ENCODE data around the gene TRPT1. TPM values are rescaled to one million over a fixed set of nuclear protein-coding genes. Genes with fewer than 3 reads are reported as not detected.

The TRPT1 gene
- total RNA-seq, 2 experiments from 2014 or later, result 28.7 to 30.5 TPM

GRCh38 chr11:64227405-64227956 is 1.5 kb upstream of the TRPT1 start:
- POLR2A ChIA-PET, result interaction anchor here (0.5 to 4.6 kb wide), 4 partner anchors 19 to 594 kb away, joined by 3 to 70 read pairs (median 8); partner anchors contain the start of gene FERMT3
- CTCF ChIA-PET, result interaction anchor here (0.6 to 5.3 kb wide), 6 partner anchors 8 to 526 kb away, joined by 3 to 41 read pairs (median 3); partner anchors contain the start of gene FERMT3

- CTCF ChIA-PET, result interaction anchor here (0.5 to 5.3 kb wide), 6 partner anchors 10 to 1452 kb away, joined by 3 to 41 read pairs (median 3); partner anchors contain the start of gene FERMT3
Measured at GRCh38 chr11:64226507-64227051, 593 bp upstream of the TRPT1 start.

GRCh38 chr11:64224891-64225607 is 937 bp downstream of the TRPT1 start:
- ChIA-PET CTCF (interaction anchor here (0.7 to 5.3 kb wide), 2 partner anchors 19 to 39 kb away, joined by 4 to 41 read pairs; partner anchors contain the start of genes FERMT3 and STIP1), POLR2A (interaction anchor here (0.6 to 4.6 kb wide), 4 partner anchors 17 to 44 kb away, joined by 3 to 70 read pairs (median 4); partner anchors contain the start of gene FERMT3)

More at GRCh38 chr11:64226507-64227051, 593 bp upstream of the TRPT1 start:
- POLR2A ChIA-PET, result interaction anchor here (0.6 to 4.6 kb wide), 8 partner anchors 15 to 84 kb away, joined by 3 to 70 read pairs (median 6); partner anchors contain the start of gene FERMT3

GRCh38 chr11:64224151-64224890 is 1.7 kb downstream of the TRPT1 start:
- POLR2A ChIA-PET, result interaction anchor here (0.6 to 4.6 kb wide), 6 partner anchors 16 to 45 kb away, joined by 3 to 70 read pairs (median 4); partner anchors contain the start of gene FERMT3

GRCh38 chr11:64223001-64223651 is 2.9 kb downstream of the TRPT1 start:
- ChIA-PET CTCF (interaction anchor here (1.5 to 5.3 kb wide), 2 partner anchors 17 to 20 kb away, joined by 3 to 41 read pairs; partner anchors contain the start of gene FERMT3), POLR2A (interaction anchor here (0.6 to 4.6 kb wide), 3 partner anchors 15 to 39 kb away, joined by 3 to 70 read pairs (median 4); partner anchors contain the start of gene FERMT3)

More at GRCh38 chr11:64224151-64224890, 1.7 kb downstream of the TRPT1 start:
- CTCF ChIA-PET, result interaction anchor here (0.7 to 5.3 kb wide), 3 partner anchors 18 to 38 kb away, joined by 3 to 41 read pairs (median 4); partner anchors contain the start of genes FERMT3 and STIP1

- ChIA-PET CTCF (interaction anchor here (5.3 kb wide), 1 partner anchor 16 kb away, joined by 41 read pairs; the partner anchor contains the start of gene FERMT3), POLR2A (interaction anchor here (4.6 kb wide), 1 partner anchor 14 kb away, joined by 70 read pairs; the partner anchor contains the start of gene FERMT3)
Measured at GRCh38 chr11:64222651-64223000, 3.4 kb downstream of the TRPT1 start.

DNA sequence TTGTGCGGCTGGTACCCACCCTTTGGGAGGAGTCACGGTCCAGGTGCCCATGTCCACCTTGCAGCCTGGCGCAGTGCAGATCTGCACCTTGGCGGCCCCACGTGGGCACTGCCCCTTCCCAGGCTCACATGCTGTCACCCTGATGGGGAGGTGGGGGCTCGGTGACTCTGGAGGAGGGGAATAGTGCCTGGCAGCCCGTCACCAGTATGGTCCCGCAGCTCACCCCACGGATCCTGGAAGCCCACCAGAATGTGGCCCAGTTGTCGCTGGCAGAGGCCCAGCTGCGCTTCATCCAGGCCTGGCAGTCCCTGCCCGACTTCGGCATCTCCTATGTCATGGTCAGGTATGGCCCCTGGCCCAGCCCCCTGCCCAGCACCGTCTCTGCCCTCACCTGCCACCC is 5.2 kb downstream of the TRPT1 start:
- POLR2A ChIA-PET, result no interaction called here
- CTCF ChIA-PET, result interaction anchor here (1.4 kb wide), 1 partner anchor 81 kb away, joined by 3 read pairs; no protein-coding TSS in a partner anchor

GRCh38 chr11:64220271-64220670 is 5.7 kb downstream of the TRPT1 start:
- ChIA-PET POLR2A (no interaction called here), CTCF (interaction anchor here (1.4 to 2.4 kb wide), 2 partner anchors 10 to 81 kb away, joined by 3 to 7 read pairs; no protein-coding TSS in a partner anchor)

DNA sequence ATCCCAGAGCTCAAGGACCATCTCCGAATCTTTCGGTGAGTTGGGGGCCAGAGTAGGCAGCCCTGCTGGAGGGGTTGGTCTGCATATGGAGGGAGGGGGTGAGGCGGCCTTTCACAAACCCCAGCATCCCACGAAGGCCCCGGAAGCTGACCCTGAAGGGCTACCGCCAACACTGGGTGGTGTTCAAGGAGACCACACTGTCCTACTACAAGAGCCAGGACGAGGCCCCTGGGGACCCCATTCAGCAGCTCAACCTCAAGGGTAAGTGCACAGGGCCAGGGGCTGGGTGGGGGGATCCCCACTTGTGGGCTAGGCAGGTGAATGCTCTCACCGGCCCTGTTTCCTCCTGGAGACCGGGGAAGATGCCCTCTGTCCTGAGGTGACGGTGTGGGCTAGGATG is 6.2 kb downstream of the TRPT1 start:
- ChIA-PET POLR2A (interaction anchor here (0.6 kb wide), 1 partner anchor 11 kb away, joined by 3 read pairs; no protein-coding TSS in a partner anchor), CTCF (interaction anchor here (1.4 to 2.4 kb wide), 2 partner anchors 10 to 82 kb away, joined by 3 to 7 read pairs; no protein-coding TSS in a partner anchor)

- ChIA-PET CTCF (interaction anchor here (1.4 to 2.4 kb wide), 2 partner anchors 9 to 82 kb away, joined by 3 to 7 read pairs; no protein-coding TSS in a partner anchor), POLR2A (interaction anchor here (0.6 kb wide), 1 partner anchor 11 kb away, joined by 3 read pairs; no protein-coding TSS in a partner anchor)
Measured at GRCh38 chr11:64219354-64219684, 6.7 kb downstream of the TRPT1 start.

GRCh38 chr11:64218628-64219353 is 7.2 kb downstream of the TRPT1 start:
- ChIA-PET CTCF (interaction anchor here (2.4 to 2.6 kb wide), 2 partner anchors 9 to 11 kb away, joined by 7 to 14 read pairs; partner anchors contain the start of gene FERMT3), POLR2A (interaction anchor here (0.7 kb wide), 1 partner anchor 12 kb away, joined by 3 read pairs; the partner anchor contains the start of gene FERMT3)

DNA sequence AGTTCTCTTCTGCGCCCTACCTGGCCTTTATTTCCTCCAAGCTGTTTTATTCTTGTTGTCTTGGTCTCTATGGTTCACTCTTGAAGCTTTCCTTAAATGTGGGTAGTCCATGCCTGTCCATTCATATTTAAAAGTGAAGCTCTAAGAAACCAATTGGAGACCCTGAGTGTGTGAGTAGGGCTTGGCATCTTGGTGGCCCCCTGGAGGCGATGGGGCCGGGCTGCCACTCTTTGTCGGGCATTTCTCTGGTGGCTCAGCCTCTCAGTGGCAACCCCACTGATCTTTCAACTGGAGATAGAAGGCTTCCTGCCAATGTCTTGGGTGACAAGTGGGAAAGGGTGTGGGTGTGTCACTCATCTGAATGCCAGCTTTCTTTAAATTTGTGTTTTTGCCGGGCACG is 9.1 kb downstream of the TRPT1 start:
- ChIA-PET POLR2A (no interaction called here), CTCF (interaction anchor here (2.6 kb wide), 1 partner anchor 10 kb away, joined by 14 read pairs; the partner anchor contains the start of gene FERMT3)

DNA sequence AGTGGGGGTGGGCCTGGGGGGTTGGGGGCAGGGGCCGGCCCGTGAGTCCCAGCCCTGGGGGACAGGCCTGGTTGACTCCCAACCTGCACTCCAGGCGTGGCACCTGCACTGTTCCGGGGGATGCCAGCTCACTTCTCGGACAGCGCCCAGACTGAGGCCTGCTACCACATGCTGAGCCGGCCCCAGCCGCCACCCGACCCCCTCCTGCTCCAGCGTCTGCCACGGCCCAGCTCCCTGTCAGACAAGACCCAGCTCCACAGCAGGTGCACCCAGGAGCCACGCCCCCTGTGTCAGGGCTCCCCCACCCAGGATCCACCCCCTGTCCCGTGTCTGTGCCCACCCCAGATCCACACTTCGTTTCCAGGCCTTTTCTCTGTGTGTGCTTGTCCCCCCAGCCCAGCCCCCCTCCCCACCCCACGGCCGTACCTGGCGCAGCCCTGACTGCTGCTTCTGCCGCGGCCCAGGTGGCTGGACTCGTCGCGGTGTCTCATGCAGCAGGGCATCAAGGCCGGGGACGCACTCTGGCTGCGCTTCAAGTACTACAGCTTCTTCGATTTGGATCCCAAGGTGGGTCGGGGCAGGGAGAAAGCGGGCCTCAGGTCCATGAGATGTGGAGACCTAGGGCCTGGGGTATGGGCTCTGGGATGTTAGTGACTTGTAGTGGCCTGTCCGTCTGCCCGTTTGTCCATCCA is 14.7 kb downstream of the TRPT1 start:
- ChIA-PET CTCF (no interaction called here), POLR2A (interaction anchor here (5.9 kb wide), 1 partner anchor 14 kb away, joined by 70 read pairs; the partner anchor contains the start of genes NUDT22 and TRPT1)

- POLR2A ChIA-PET, result interaction anchor here (0.7 to 5.9 kb wide), 2 partner anchors 10 to 15 kb away, joined by 3 to 70 read pairs; partner anchors contain the start of genes NUDT22 and TRPT1
- CTCF ChIA-PET, result interaction anchor here (1.2 to 1.5 kb wide), 2 partner anchors 9 to 94 kb away, joined by 3 to 7 read pairs; no protein-coding TSS in a partner anchor
Measured at GRCh38 chr11:64210301-64211020, 15.5 kb downstream of the TRPT1 start.

DNA sequence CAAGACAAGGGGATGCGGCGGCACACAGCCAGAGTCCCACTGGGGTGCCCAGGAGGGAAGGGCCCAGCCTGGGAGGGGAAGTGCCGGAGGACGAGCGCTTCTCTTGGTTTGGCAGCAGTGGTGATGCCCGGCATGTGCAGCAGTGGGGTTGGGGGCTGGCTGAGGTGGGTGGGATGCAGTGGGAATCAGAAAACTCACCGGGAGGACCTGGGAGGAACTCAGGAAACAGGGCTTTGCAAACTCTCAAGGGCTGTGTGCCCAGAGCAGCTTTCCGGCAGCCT is 16.5 kb downstream of the TRPT1 start:
- ChIA-PET CTCF (interaction anchor here (1.2 to 6.6 kb wide), 3 partner anchors 10 to 95 kb away, joined by 3 to 41 read pairs (median 7); partner anchors contain the start of genes NUDT22 and TRPT1), POLR2A (interaction anchor here (5.2 to 5.9 kb wide), 2 partner anchors 16 to 22 kb away, joined by 70 to 106 read pairs; partner anchors contain the start of genes NUDT22, STIP1 and TRPT1)

Data from activated CD8-positive, alpha-beta memory T cell treated with anti-CD3 and anti-CD28 coated beads for 36 hours (primary cell).